ENCODE data around the gene MYO5A. TPM values are rescaled to one million over a fixed set of nuclear protein-coding genes. Genes with fewer than 3 reads are reported as not detected.

The MYO5A gene
- total RNA-seq, 1 experiment from 2014 or later: 14.5 TPM

GRCh38 chr15:52382647-52383046 is 146.0 kb downstream of the MYO5A start:
- Histone ChIP-seq H3K27me3 (no peaks in the 10 kb centered on the region), H3K4me3 (no peak overlapping the region), H3K9me3 (no peaks in the 10 kb centered on the region), H3K36me3 (no peaks in the 10 kb centered on the region)
- DNase-seq: no peak

GRCh38 chr15:52379395-52380106 is 149.1 kb downstream of the MYO5A start:
- Histone ChIP-seq H3K4me3 (no peak overlapping the region), H3K27me3 (no peaks in the 10 kb centered on the region), H3K36me3 (no peaks in the 10 kb centered on the region), H3K9me3 (no peaks in the 10 kb centered on the region; the same call in 1 of the 2 replicates)
- no peak for DNase-seq

GRCh38 chr15:52378746-52379394 is 149.8 kb downstream of the MYO5A start:
- Histone ChIP-seq H3K9me3 (peaks cover 5% of the 10 kb centered on the region; the same call in 1 of the 2 replicates), H3K27me3 (no peaks in the 10 kb centered on the region), H3K36me3 (no peaks in the 10 kb centered on the region), H3K4me3 (no peak overlapping the region)
- no peak for DNase-seq

DNA sequence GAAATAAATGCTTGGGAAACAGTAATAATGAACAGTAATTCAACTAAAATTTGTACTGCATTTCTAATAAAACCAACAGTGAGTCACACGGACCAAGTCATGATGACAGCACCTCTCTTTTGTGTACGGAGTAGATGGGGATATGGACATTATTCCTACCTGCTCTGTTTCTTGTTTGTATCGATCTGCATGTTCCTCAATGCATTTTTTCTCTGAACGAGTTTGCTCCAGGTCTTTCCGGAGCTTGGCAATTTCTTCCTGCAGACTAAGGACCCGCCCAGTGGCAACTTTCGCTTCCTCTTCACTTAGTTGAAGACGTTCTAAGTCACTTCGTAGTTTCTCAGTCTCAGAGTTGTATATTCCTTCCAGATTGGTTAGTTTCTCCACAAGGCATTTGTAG is 158.7 kb downstream of the MYO5A start:
- Histone ChIP-seq H3K9me3 (peaks cover 5% of the 10 kb centered on the region; the same call in 1 of the 2 replicates), H3K36me3 (no peaks in the 10 kb centered on the region), H3K27me3 (no peaks in the 10 kb centered on the region), H3K4me3 (no peak overlapping the region)
- no peak for DNase-seq

DNA sequence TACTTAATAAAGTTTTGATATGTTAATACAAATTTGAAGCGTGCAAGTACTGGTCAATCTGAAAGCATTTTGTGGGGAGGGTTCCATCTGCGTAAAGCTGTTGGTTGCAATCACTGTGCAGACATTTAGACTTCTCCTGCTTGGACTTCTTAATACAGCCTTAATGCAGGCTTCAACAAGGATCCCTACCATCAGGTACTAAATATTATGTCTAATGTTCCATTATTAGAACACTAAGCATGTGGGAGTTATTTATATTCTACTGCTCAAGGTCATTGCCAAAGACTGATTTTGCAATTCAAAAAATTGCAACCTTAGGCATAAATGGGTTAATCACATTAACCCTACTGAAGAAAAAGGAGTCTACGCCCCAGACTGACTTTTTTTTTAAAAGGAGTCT is 159.2 kb downstream of the MYO5A start:
- Histone ChIP-seq H3K36me3 (no peaks in the 10 kb centered on the region), H3K27me3 (no peaks in the 10 kb centered on the region), H3K4me3 (no peak overlapping the region), H3K9me3 (peaks cover 4% of the 10 kb centered on the region; the same call in 1 of the 2 replicates)
- no peak for DNase-seq

GRCh38 chr15:52369030-52369429 is 159.7 kb downstream of the MYO5A start:
- no peak overlapping the region for H3K4me3 ChIP-seq
- no peaks in the 10 kb centered on the region for H3K27me3 ChIP-seq
- H3K36me3 ChIP-seq: no peaks in the 10 kb centered on the region
- no peak for DNase-seq
- 0 out of 2 replicates have a peak, but pooled peaks cover under 1% of the 10 kb centered on the region for H3K9me3 ChIP-seq

DNA sequence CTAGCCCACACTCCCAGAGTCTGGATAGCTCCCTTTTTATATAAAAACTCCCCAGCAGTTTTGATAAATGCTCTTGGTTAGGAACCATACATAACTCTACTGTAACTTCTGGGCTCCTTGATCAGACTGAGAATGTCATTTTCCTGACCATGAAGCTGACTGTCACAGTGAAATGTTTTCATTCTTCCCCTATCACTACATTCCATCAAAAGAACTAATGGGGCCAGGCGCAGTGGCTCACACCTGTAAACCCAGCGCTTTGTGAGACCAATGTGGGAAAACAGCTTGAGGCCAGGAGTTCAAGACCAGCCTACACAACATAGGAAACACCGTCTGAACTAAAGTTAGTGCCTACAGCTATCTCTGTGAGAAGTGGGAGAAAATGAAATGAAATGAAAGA is 160.3 kb downstream of the MYO5A start:
- no peaks in the 10 kb centered on the region for H3K36me3 ChIP-seq
- no peaks in the 10 kb centered on the region for H3K9me3 ChIP-seq
- DNase-seq: no peak
- H3K4me3 ChIP-seq: no peak overlapping the region
- no peaks in the 10 kb centered on the region for H3K27me3 ChIP-seq

- DNase-seq: no peak
- H3K36me3 ChIP-seq: no peaks in the 10 kb centered on the region
- no peak overlapping the region for H3K4me3 ChIP-seq
- H3K9me3 ChIP-seq: no peaks in the 10 kb centered on the region
- H3K27me3 ChIP-seq: no peaks in the 10 kb centered on the region
Observed at GRCh38 chr15:52362497-52362896, 166.2 kb downstream of the MYO5A start.

GRCh38 chr15:52361975-52362494 is 166.6 kb downstream of the MYO5A start:
- Histone ChIP-seq H3K27me3 (no peaks in the 10 kb centered on the region), H3K4me3 (no peak overlapping the region), H3K36me3 (no peaks in the 10 kb centered on the region), H3K9me3 (no peaks in the 10 kb centered on the region)
- DNase-seq: no peak

- Histone ChIP-seq H3K27me3 (no peaks in the 10 kb centered on the region), H3K4me3 (no peak overlapping the region), H3K36me3 (no peaks in the 10 kb centered on the region), H3K9me3 (no peaks in the 10 kb centered on the region)
- DNase-seq: no peak
Observed at GRCh38 chr15:52361494-52361893, 167.2 kb downstream of the MYO5A start.

GRCh38 chr15:52360229-52361203 is 168.2 kb downstream of the MYO5A start:
- DNase-seq: no peak
- no peaks in the 10 kb centered on the region for H3K36me3 ChIP-seq
- H3K9me3 ChIP-seq: no peaks in the 10 kb centered on the region
- no peaks in the 10 kb centered on the region for H3K27me3 ChIP-seq
- H3K4me3 ChIP-seq: no peak overlapping the region

DNA sequence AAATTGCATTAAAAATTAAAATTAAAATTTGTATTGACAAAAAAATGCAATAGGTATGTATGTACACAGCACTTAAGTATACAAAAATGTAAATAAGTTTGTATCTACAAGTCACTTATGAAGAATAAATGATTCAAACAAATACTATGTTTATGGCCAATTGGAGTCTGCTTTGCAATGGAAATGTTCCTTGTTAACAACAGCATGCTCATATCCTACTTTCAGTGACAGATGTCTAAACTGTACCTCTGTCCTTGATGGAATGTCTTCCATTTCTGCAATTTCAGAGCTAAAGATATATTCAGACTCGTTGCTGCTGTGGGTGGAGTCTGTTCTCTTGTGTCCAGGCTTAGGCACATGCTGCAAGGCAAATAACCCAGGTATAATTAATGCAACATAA is 169.0 kb downstream of the MYO5A start:
- Histone ChIP-seq H3K9me3 (no peaks in the 10 kb centered on the region), H3K36me3 (no peaks in the 10 kb centered on the region), H3K4me3 (no peak overlapping the region), H3K27me3 (no peaks in the 10 kb centered on the region)
- no peak for DNase-seq

GRCh38 chr15:52357949-52358348 is 170.7 kb downstream of the MYO5A start:
- H3K9me3 ChIP-seq: no peaks in the 10 kb centered on the region
- no peak for DNase-seq
- no peaks in the 10 kb centered on the region for H3K27me3 ChIP-seq
- no peaks in the 10 kb centered on the region for H3K36me3 ChIP-seq
- H3K4me3 ChIP-seq: no peak overlapping the region

- DNase-seq: no peak
- H3K27me3 ChIP-seq: no peaks in the 10 kb centered on the region
- H3K4me3 ChIP-seq: no peak overlapping the region
- no peaks in the 10 kb centered on the region for H3K9me3 ChIP-seq
- H3K36me3 ChIP-seq: no peaks in the 10 kb centered on the region
Observed at GRCh38 chr15:52352086-52352485, 176.6 kb downstream of the MYO5A start.

- Histone ChIP-seq H3K36me3 (no peaks in the 10 kb centered on the region), H3K27me3 (no peaks in the 10 kb centered on the region), H3K9me3 (no peaks in the 10 kb centered on the region), H3K4me3 (no peak overlapping the region)
- DNase-seq: no peak
Observed at GRCh38 chr15:52351206-52351908, 177.3 kb downstream of the MYO5A start.

DNA sequence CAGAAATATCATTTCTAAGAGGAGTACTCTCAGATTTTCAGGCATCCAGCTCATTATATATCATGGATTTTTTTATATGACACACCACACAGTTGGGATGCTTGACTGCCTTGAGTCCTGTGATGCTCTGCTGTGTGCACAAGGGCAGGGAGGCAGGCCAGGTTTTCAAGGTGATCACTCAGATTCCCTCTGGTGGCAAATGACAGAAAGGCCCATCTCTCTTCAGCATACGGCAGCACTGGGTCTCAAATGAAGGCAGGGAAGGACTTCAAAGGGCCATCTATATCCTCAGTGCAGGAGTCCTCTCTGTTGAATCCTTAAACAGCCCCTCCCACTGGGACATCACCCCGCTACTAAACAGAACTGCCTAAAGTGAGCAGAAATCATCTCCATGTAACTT is 178.3 kb downstream of the MYO5A start:
- no peaks in the 10 kb centered on the region for H3K9me3 ChIP-seq
- DNase-seq: no peak

More for the DNA sequence above, 178.3 kb downstream of the MYO5A start:
- Histone ChIP-seq H3K36me3 (no peaks in the 10 kb centered on the region), H3K27me3 (no peaks in the 10 kb centered on the region), H3K4me3 (no peak overlapping the region)
